Type B pancreatic cell (in vitro differentiated cells): ENCODE measurements around the gene B3GNT3. TPM values are rescaled to one million over a fixed set of nuclear protein-coding genes. Genes with fewer than 3 reads are reported as not detected.

ENCODE experiments used
- total RNA-seq: library from RNA; stranded (reverse); gene quantifications from 2 replicates; pipeline ENCODE4 v1.2.1, GENCODE V29; 2021; ENCODE audit warnings: low replicate concordance

Gene B3GNT3
- total RNA-seq, 1 donor from 2014 or later = 12.3 TPM

Other genes with a start within 250 kb of the B3GNT3 start
- 69.7 and 73.7 TPM in 2 replicates for gene COLGALT1, start 239.5 kb upstream of the B3GNT3 start, total RNA-seq
- 4.3 and 6.2 TPM in 2 replicates for gene UNC13A, start 106.8 kb upstream of the B3GNT3 start, total RNA-seq
- 87.1 and 93.6 TPM in 2 replicates for gene MAP1S, start 75.7 kb upstream of the B3GNT3 start, total RNA-seq
- gene FCHO1, start 43.7 kb upstream of the B3GNT3 start, total RNA-seq = 2.5 and 4.4 TPM in 2 replicates
- gene INSL3, start 26.4 kb downstream of the B3GNT3 start, total RNA-seq = not detected in 2 replicates
- gene JAK3, start 52.8 kb downstream of the B3GNT3 start, total RNA-seq = 1.4 and 4.3 TPM in 2 replicates
- 2,506 and 2,537 TPM in 2 replicates for gene RPL18A, start 64.8 kb downstream of the B3GNT3 start, total RNA-seq
- gene SLC5A5, start 76.8 kb downstream of the B3GNT3 start, total RNA-seq = 0.75 and 2.3 TPM in 2 replicates
- gene CCDC124, start 137.9 kb downstream of the B3GNT3 start, total RNA-seq = 86.0 and 90.9 TPM in 2 replicates
- gene KCNN1, start 172.0 kb downstream of the B3GNT3 start, total RNA-seq = 13.4 and 15.3 TPM in 2 replicates
- 2.8 and 6.3 TPM in 2 replicates for gene ARRDC2, start 213.0 kb downstream of the B3GNT3 start, total RNA-seq